IMR-90 (cell line): Measurements from ENCODE around the gene PRF1. TPM values are rescaled to one million over a fixed set of nuclear protein-coding genes. Genes with fewer than 3 reads are reported as not detected.

Experiments
- ATAC-seq: fragments of 200-7000 bp; cut with Tn5 transposase; 2 replicates; pipeline ENCODE4 v1.9.1; 2020; ENCODE audit warnings: low read depth, mild to moderate bottlenecking, moderate library complexity
- BruUV-seq: library from RNA; stranded (reverse); fragments of 400-500 nt; replicated peaks from 2 replicates; lab custom pipeline; 2021; lab: Mats Ljungman, UMichigan
- CTCF ChIA-PET: fragments of 300-600 bp; formaldehyde crosslinking; extraction: SDS; loops from one replicate; lab custom pipeline; 2021; ENCODE audit warnings: antibody characterized with exemption; lab: Yijun Ruan, JAX
- POLR2A ChIA-PET: fragments of 300-600 bp; sonication (Branson Sonifier 250); formaldehyde crosslinking; loops from one replicate; lab custom pipeline; 2022; ENCODE audit warnings: antibody characterized with exemption; ENCODE audit not compliant: unreplicated experiment; lab: Charles Lee
- DNase-seq: peaks from one replicate; pipeline ENCODE4 v3.0.0; 2013
- H2AFZ ChIP-seq: replicated peaks from 2 replicates; pipeline ENCODE3; 2013; ENCODE audit warnings: low read length, mild to moderate bottlenecking; ENCODE audit not compliant: poor library complexity
- H2AK5ac ChIP-seq: 2 replicates; pipeline ENCODE4 v1.6.1; 2013; ENCODE audit warnings: low read depth, low read length, inconsistent platforms
- H2AK9ac ChIP-seq: replicated peaks from 2 replicates; pipeline ENCODE3; 2013; ENCODE audit warnings: mild to moderate bottlenecking, low read depth, low read length, moderate library complexity; ENCODE audit not compliant: poor library complexity
- H2BK120ac ChIP-seq: 2 replicates; pipeline ENCODE4 v1.6.1; 2013; ENCODE audit warnings: low read depth, low read length, inconsistent platforms
- H2BK15ac ChIP-seq: 3 replicates; pipeline ENCODE4 v1.6.1; 2013; ENCODE audit warnings: low read depth, low read length, inconsistent platforms
- H2BK20ac ChIP-seq: 2 replicates; pipeline ENCODE4 v1.6.1; 2013; ENCODE audit warnings: low read depth, mild to moderate bottlenecking, inconsistent platforms, low read length, moderate library complexity
- H2BK5ac ChIP-seq: 2 replicates; pipeline ENCODE4 v1.6.1; 2013; ENCODE audit warnings: mild to moderate bottlenecking, low read depth, low read length, inconsistent platforms; ENCODE audit not compliant: poor library complexity, severe bottlenecking
- H3K14ac ChIP-seq: replicated peaks from 2 replicates; pipeline ENCODE4 v1.6.1; 2013; ENCODE audit warnings: low read depth, low read length, inconsistent platforms
- H3K18ac ChIP-seq: 2 replicates; pipeline ENCODE4 v1.6.1; 2013; ENCODE audit warnings: low read depth, low read length, control low read depth
- H3K23ac ChIP-seq: 2 replicates; pipeline ENCODE4 v1.6.1; 2013; ENCODE audit warnings: low read depth, low read length, inconsistent platforms
- H3K27ac ChIP-seq: 2 replicates; pipeline ENCODE4 v1.5.1; 2013; ENCODE audit warnings: mild to moderate bottlenecking, control low read depth, low read length; ENCODE audit not compliant: insufficient read depth
- H3K27me3 ChIP-seq: 2 replicates; pipeline ENCODE4 v1.6.1; 2013; ENCODE audit warnings: low read length; ENCODE audit not compliant: control insufficient read depth, insufficient read depth
- H3K36me3 ChIP-seq: 2 replicates; pipeline ENCODE4 v1.6.1; 2013; ENCODE audit warnings: low read length, mixed read lengths; ENCODE audit not compliant: control insufficient read depth, insufficient read depth
- H3K4ac ChIP-seq: 2 replicates; pipeline ENCODE4 v1.6.1; 2013; ENCODE audit warnings: low read depth, low read length, inconsistent platforms
- H3K4me1 ChIP-seq: 2 replicates; pipeline ENCODE4 v1.6.1; 2013; ENCODE audit warnings: low read length, mixed read lengths; ENCODE audit not compliant: control insufficient read depth, insufficient read depth
- H3K4me2 ChIP-seq: 2 replicates; pipeline ENCODE4 v1.6.1; 2013; ENCODE audit warnings: low read depth, mild to moderate bottlenecking, control low read depth, low read length, moderate library complexity
- H3K4me3 ChIP-seq: 2 replicates; pipeline ENCODE4 v1.5.1; 2013; ENCODE audit warnings: low read depth, mild to moderate bottlenecking, control low read depth, low read length, moderate library complexity; ENCODE audit not compliant: insufficient read depth
- H3K56ac ChIP-seq: 2 replicates; pipeline ENCODE4 v1.6.1; 2013; ENCODE audit warnings: low read length, inconsistent platforms; ENCODE audit not compliant: insufficient read depth; ENCODE audit errors: extremely low read depth
- H3K79me1 ChIP-seq, 2 experiments: 2 replicates each; pipeline ENCODE4 v1.6.1; 2013; ENCODE audit warnings: low read length in 2 of 2, inconsistent platforms in 1 of 2, low read depth in 1 of 2
- H3K9ac ChIP-seq: 2 replicates; pipeline ENCODE4 v1.6.1; 2013; ENCODE audit warnings: low read depth, low read length, control low read depth
- H3K9me1 ChIP-seq: 2 replicates; pipeline ENCODE4 v1.6.1; 2013; ENCODE audit warnings: low read length, inconsistent platforms; ENCODE audit not compliant: insufficient read depth
- H3K9me3 ChIP-seq: 2 replicates; pipeline ENCODE4 v1.6.1; 2013; ENCODE audit warnings: low read length; ENCODE audit not compliant: control insufficient read depth, insufficient read depth
- H4K20me1 ChIP-seq: 2 replicates; pipeline ENCODE4 v1.6.1; 2013; ENCODE audit warnings: low read length, inconsistent platforms; ENCODE audit not compliant: insufficient read depth
- H4K5ac ChIP-seq: 2 replicates; pipeline ENCODE4 v1.6.1; 2013; ENCODE audit warnings: mild to moderate bottlenecking, low read depth, low read length, control low read depth
- H4K8ac ChIP-seq, 2 experiments: 2 replicates each; pipeline ENCODE4 v1.6.1; 2013; ENCODE audit warnings: low read depth in 2 of 2, low read length in 2 of 2, control low read depth in 1 of 2, inconsistent platforms in 1 of 2
- H4K91ac ChIP-seq: 2 replicates; pipeline ENCODE4 v1.6.1; 2013; ENCODE audit warnings: low read depth, low read length, inconsistent platforms; ENCODE audit not compliant: insufficient read depth
- BHLHE40 ChIP-seq: fragments of 150-350 bp; IDR thresholded peaks from 2 replicates; pipeline ENCODE4 v1.6.1; 2016; ENCODE audit warnings: mild to moderate bottlenecking, low read depth, low read length
- CEBPB ChIP-seq: IDR thresholded peaks from 2 replicates; pipeline ENCODE4 v1.6.1; 2012; ENCODE audit warnings: low read depth, low read length, improper control_type of control experiment
- CHD1 ChIP-seq: IDR thresholded peaks from 2 replicates; pipeline ENCODE4 v1.6.1; 2012; ENCODE audit warnings: low read depth, low read length, improper control_type of control experiment
- CTCF ChIP-seq: conservative IDR thresholded peaks from 2 replicates; pipeline ENCODE4 v1.5.1; 2012; ENCODE audit warnings: mild to moderate bottlenecking, low read depth, low read length, improper control_type of control experiment
- ELK1 ChIP-seq: fragments of 150-350 bp; IDR thresholded peaks from 2 replicates; pipeline ENCODE4 v1.6.1; 2016; ENCODE audit warnings: low read depth, mild to moderate bottlenecking, low read length, moderate library complexity, borderline replicate concordance
- FOS ChIP-seq: fragments of 150-350 bp; IDR thresholded peaks from 2 replicates; pipeline ENCODE4 v1.6.1; 2016; ENCODE audit warnings: low read depth, low read length
- MAFK ChIP-seq: IDR thresholded peaks from 2 replicates; pipeline ENCODE4 v1.6.1; 2012; ENCODE audit warnings: low read depth, low read length, improper control_type of control experiment
- MAZ ChIP-seq: IDR thresholded peaks from 2 replicates; pipeline ENCODE4 v1.6.1; 2012; ENCODE audit warnings: low read depth, mild to moderate bottlenecking, low read length, improper control_type of control experiment, moderate library complexity, borderline replicate concordance
- MXI1 ChIP-seq: IDR thresholded peaks from 2 replicates; pipeline ENCODE4 v1.6.1; 2012; ENCODE audit warnings: low read depth, mild to moderate bottlenecking, low read length, moderate library complexity, borderline replicate concordance
- NFE2L2 ChIP-seq: fragments of 150-350 bp; IDR thresholded peaks from 2 replicates; pipeline ENCODE4 v1.6.1; 2016; ENCODE audit warnings: low read depth, mild to moderate bottlenecking, low read length
- POLR2A ChIP-seq: IDR thresholded peaks from 2 replicates; pipeline ENCODE4 v1.6.1; 2012; ENCODE audit warnings: mild to moderate bottlenecking, low read depth, low read length
- RAD21 ChIP-seq: IDR thresholded peaks from 2 replicates; pipeline ENCODE4 v1.6.1; 2012; ENCODE audit warnings: low read length, improper control_type of control experiment
- RCOR1 ChIP-seq: IDR thresholded peaks from 2 replicates; pipeline ENCODE4 v1.6.1; 2012; ENCODE audit warnings: mild to moderate bottlenecking, low read length, improper control_type of control experiment; ENCODE audit not compliant: insufficient replicate concordance
- RFX5 ChIP-seq: IDR thresholded peaks from 2 replicates; pipeline ENCODE4 v1.8.0; 2012; ENCODE audit warnings: low read depth, mild to moderate bottlenecking, low read length, moderate library complexity
- SMC3 ChIP-seq: fragments of 150-350 bp; IDR thresholded peaks from 2 replicates; pipeline ENCODE4 v1.6.1; 2016; ENCODE audit warnings: low read depth, mild to moderate bottlenecking, antibody characterized with exemption, low read length, moderate library complexity
- WGBS, 2 experiments: methylation state at CpG; one replicate each; pipeline versions ENCODE4 v1.1.5 to v1.1.7; 2013; ENCODE audit warnings: missing lambda C conversion rate in 2 of 2; ENCODE audit not compliant: insufficient read length in 1 of 2; ENCODE audit errors: extremely low coverage in 2 of 2; 5-methylcytosine and 5-hydroxymethylcytosine counted together
- dilution Hi-C: fragments of 300-500 bp; cut with HindIII; formaldehyde crosslinking; loops from one replicate; pipeline ENCODE4 v1.14.3; 2018; ENCODE audit warnings: low sequenced_read_pairs; ENCODE audit not compliant: unreplicated experiment
- in situ Hi-C: fragments of 300-500 bp; cut with MboI; formaldehyde crosslinking; loops from 3 replicates; pipeline ENCODE4 v1.14.3; 2019; ENCODE audit warnings: low sequenced_read_pairs, inconsistent platforms, mixed read lengths
- intact Hi-C: fragments of 100-400 bp; cut with micrococcal nuclease; formaldehyde crosslinking; loops from 2 replicates; pipeline ENCODE4 v1.10.0; 2022
- polyA plus RNA-seq, 3 experiments: library from polyadenylated mRNA; depleted of rRNA; stranded (reverse); fragments of >200 nt; gene quantifications; 2 replicates each; pipeline ENCODE4 v1.2.3, GENCODE V29; 2012; ENCODE audit warnings: low replicate concordance in 1 of 3
- total RNA-seq: library from RNA; depleted of rRNA; stranded (reverse); fragments of >200 nt; gene quantifications from 2 replicates; pipeline ENCODE4 v1.2.3, GENCODE V29; 2012
- TF ChIP-seq, protein P1 (sequence below): fragments of 150-350 bp; IDR thresholded peaks from 2 replicates; pipeline ENCODE4 v1.6.1; 2017; ENCODE audit warnings: mild to moderate bottlenecking, antibody characterized with exemption, low read length, low read depth

The PRF1 gene
- total and polyA plus RNA-seq, 2 of the 4 experiments (the other 2 are of a cell fraction), result not detected

DNA sequence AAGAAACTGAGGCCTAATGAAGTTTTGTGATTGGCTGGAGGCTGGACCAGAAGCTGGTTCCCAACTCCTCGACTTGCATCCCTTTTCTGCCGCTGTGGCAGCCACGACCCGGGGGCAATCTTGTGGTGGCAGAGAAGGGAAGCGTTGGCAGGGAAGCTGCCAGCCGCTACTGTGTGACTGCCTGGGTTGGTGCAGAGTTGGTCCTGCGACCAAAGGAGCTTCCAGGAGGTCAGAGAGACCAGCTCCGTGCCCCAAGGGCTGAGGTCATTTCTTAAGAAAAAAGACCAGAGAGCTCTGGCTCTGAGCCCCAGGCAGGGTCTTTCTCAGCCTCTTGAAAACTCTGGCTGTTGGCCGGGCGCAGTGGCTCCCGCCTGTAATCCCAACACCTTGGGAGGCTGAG is 47.2 kb downstream of the PRF1 start:
- no peak overlapping the region for H4K91ac ChIP-seq
- no peak overlapping the region for H3K4me3 ChIP-seq
- H2AK9ac ChIP-seq, result no peak overlapping the region
- H2BK20ac ChIP-seq, result no peak overlapping the region
- H3K4ac ChIP-seq, result no peak overlapping the region
- in situ Hi-C loops (no loop called here), intact Hi-C loops (no loop called here), dilution Hi-C loops (no loop called here)
- peaks cover 4% of the 10 kb centered on the region; the same call in 1 of the 2 replicates for H3K27me3 ChIP-seq
- no peak overlapping the region for H3K4me2 ChIP-seq
- peaks cover 11% of the 10 kb centered on the region for H3K9me1 ChIP-seq
- H3K27ac ChIP-seq, result no peak overlapping the region
- ATAC-seq (no peak), DNase-seq (no peak)
- BruUV-seq, result no TSS peak
- no peak overlapping the region for H3K9ac ChIP-seq
- H3K56ac ChIP-seq, result no peak overlapping the region
- H4K8ac ChIP-seq, result no peak overlapping the region
- 88% methylated on average over 7 of the region's 11 CpGs; no CpG with 5 or more reads in 1 of the 2 experiments for WGBS, 2 experiments
- H3K9me3 ChIP-seq, result no peaks in the 10 kb centered on the region
- H3K23ac ChIP-seq, result no peak overlapping the region
- H3K36me3 ChIP-seq, result no peaks in the 10 kb centered on the region
- H4K20me1 ChIP-seq, result no peaks in the 10 kb centered on the region
- no peak overlapping the region for H2AFZ ChIP-seq
- H2AK5ac ChIP-seq, result no peak overlapping the region
- H3K79me1 ChIP-seq, result no peaks in the 10 kb centered on the region
- ChIA-PET POLR2A (no interaction called here), CTCF (no interaction called here)
- H2BK5ac ChIP-seq, result no peak overlapping the region
- H3K4me1 ChIP-seq, result peaks cover 12% of the 10 kb centered on the region
- H2BK15ac ChIP-seq, result no peak overlapping the region
- H3K18ac ChIP-seq, result no peak overlapping the region
- no peak overlapping the region for H3K14ac ChIP-seq
- H4K5ac ChIP-seq, result no peak overlapping the region
- no peak for TF ChIP-seq NFE2L2
- no peak for TF ChIP-seq RAD21
- no peak for TF ChIP-seq ELK1
- TF ChIP-seq RFX5, result no peak
- TF ChIP-seq CHD1, result no peak
- no peak for TF ChIP-seq SMC3
- no peak for TF ChIP-seq BHLHE40
- TF ChIP-seq MXI1, result no peak
- no peak for TF ChIP-seq FOS
- TF ChIP-seq CTCF, result no peak
- TF ChIP-seq POLR2A, result no peak
- TF ChIP-seq, protein P1, sequence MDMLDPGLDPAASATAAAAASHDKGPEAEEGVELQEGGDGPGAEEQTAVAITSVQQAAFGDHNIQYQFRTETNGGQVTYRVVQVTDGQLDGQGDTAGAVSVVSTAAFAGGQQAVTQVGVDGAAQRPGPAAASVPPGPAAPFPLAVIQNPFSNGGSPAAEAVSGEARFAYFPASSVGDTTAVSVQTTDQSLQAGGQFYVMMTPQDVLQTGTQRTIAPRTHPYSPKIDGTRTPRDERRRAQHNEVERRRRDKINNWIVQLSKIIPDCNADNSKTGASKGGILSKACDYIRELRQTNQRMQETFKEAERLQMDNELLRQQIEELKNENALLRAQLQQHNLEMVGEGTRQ, result no peak
- TF ChIP-seq MAFK, result no peak
- no peak for TF ChIP-seq RCOR1
- TF ChIP-seq MAZ, result no peak
- TF ChIP-seq CEBPB, result no peak
- no peak overlapping the region for H2BK120ac ChIP-seq
